ENCODE results near the gene WDR45B.
"Not testable (repeated sequence)": the region's sequence is repeated elsewhere in the genome, so short reads cannot be mapped to it uniquely, and the experiment has no call there.

WDR45B gene

GRCh38 chr17:82658331-82658730 is 10.1 kb upstream of the WDR45B start:
- DNase-seq: no peak

DNA sequence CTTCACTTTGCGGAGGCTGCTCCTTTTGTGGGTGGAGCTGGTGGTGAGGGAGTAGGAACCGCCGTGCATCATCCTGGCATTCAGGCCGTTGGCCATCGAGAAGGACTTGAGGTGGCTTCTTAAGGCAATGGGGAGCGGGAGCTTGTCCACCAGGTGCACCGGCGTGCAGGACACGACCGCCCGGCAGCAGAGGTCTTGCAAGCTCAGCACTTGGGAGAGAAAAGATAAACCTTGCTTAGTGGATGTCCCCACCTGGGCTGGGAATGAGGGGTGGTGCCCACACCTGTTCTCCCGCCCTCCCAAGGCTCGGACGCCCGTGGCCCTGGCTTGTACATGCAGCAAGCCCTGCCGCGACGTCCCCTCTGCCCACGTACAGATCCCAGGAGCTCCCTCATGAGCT is 9.7 kb upstream of the WDR45B start:
- no peak for DNase-seq

DNA sequence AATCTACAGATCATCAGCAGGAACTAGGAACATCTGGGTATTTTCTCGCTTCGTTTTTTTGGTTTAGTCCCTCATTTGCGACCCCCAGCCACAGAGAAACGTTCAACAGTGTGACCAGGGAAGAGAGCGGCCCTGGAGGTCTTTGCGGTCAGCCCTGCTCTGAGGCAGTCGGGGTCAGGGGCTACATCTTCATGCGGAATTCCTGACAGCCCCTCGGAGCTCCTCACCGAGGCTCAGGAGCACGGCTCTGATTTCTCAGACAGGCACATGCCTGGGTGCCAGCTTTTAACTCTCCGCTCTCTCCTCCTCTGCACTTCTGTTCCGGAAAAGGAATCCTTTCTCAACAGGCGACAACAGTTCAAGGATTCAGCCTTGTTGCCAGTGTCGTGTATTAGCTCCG is 8.0 kb upstream of the WDR45B start:
- DNase-seq: no peak

DNA sequence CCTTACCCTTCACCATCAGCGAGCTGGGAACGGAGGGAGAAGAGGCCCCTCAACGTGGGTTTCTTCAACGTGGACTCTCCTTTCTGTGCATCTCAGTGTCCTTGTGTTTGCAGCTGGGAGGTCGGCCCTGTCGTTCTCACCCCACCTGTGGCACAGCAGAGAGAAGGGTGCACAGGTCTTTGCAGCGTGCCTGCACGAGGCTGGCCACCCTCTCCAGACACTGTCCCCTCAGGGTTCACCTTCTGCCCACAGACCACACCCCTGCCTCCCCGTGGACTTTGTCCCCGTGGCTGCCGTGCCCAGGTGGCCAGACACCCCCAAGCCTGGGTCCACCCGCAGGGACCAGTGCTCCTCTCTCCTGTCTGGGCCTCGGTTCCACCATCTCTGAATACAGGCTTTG is 7.3 kb upstream of the WDR45B start:
- no peak for DNase-seq

DNA sequence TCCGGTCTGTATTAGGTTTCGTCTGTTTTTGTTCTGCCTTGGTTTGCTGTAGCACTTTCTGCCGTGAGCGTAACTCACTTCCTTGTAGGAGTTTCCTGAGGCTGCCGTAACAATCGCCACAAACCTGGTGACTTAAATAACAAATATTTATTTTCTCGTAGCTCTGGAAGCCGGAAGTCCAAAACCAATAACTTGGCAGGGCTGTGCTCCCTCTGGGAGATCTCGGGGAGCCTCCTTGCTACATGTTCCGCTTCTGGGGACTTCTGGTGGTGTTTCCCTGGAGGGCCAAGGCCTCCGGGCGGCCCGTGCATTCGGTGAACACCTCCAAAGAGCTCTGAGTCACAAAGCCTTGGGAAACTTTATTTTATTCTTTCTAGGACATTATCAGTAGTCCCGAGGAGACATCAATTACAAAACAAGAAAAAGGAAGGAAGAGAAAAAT is 6.8 kb upstream of the WDR45B start:
- no peak for DNase-seq

- DNase-seq: not testable (repeated sequence)
Measured at GRCh38 chr17:82654611-82655010, 6.4 kb upstream of the WDR45B start.

- DNase-seq: no peak
Measured at GRCh38 chr17:82653651-82654528, 5.6 kb upstream of the WDR45B start.

DNA sequence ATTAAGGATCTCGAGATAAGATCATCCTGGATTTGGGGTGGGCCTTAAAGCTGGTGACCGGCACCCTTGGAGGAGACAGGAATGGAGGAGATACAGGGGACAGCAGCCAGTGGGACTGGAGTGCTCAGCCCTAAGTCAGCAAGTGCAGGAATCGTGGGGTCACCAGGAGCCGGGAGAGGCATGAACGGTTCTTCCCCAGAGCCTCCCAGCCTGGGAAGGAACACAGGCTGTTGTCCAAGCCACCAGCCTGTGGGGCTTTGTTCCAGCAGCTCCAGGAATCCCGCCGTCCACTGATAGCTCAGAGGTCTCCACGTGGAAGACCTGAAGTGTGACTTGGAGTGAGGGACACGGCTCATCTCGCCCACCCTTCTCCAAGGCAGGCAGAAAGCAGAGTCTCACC is 2.5 kb upstream of the WDR45B start:
- no peak for DNase-seq

- DNase-seq: no peak
Measured at GRCh38 chr17:82649501-82650261, 1.4 kb upstream of the WDR45B start.

GRCh38 chr17:82648742-82649331 is 593 bp upstream of the WDR45B start:
- peak in 13 of 56 donors; percentile 57 to 82 (median 66) for DNase-seq

GRCh38 chr17:82647593-82648164 is 565 bp downstream of the WDR45B start:
- no peak for DNase-seq

DNA sequence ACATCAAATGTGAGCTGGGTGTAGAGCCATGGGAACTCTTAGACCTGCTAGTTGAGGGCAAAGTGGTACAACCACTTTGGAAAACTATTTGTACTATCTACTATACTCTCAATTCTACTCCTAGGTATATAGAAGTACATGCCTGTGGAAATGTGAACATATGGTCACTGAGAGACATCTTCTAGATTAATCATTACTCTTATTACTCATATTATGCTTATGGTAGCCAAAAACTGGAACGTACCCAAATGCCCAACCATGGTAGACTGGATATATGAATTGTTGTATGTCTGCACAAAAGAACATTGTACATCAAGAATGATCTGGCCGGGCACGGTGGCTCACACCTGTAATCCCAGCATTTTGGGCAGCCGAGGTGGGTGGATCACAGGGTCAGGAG is 2.7 kb downstream of the WDR45B start:
- DNase-seq: no peak

DNA sequence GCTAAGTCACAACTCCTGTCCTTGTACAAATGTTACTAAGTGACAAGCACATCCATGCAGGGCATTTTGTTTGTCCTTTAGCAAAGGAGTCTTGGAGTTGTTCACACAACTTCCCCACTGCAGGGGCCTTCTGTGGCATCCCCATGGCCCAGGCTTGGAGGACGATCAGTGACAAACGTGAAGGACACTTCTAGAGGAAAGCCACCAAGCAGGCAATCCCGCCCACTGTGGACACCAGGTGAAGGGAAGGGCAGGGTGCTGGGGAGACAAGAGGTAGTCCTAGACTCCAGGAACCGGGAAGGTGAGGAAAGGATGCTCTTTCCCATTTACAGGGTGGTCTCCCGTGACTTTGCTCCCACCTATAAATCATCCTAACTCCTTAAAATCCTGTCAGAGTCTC is 4.1 kb downstream of the WDR45B start:
- DNase-seq: no peak

GRCh38 chr17:82642022-82642421 is 6.2 kb downstream of the WDR45B start:
- DNase-seq: no peak

- DNase-seq: no peak
Measured at GRCh38 chr17:82640036-82640435, 8.2 kb downstream of the WDR45B start.

- DNase-seq: no peak
Measured at GRCh38 chr17:82639628-82640027, 8.6 kb downstream of the WDR45B start.

GRCh38 chr17:82638183-82638773 is 10.0 kb downstream of the WDR45B start:
- DNase-seq: no peak

- no peak for DNase-seq
Measured at GRCh38 chr17:82636626-82637598, 11.3 kb downstream of the WDR45B start.

GRCh38 chr17:82633343-82633742 is 14.9 kb downstream of the WDR45B start:
- DNase-seq: no peak

- no peak for DNase-seq
Measured at GRCh38 chr17:82632451-82632850, 15.8 kb downstream of the WDR45B start.
